HL-60 (cell line): ENCODE measurements around the gene PRMT3.

Source experiments
- DNase-seq, 2 experiments: peaks; one replicate each; pipeline ENCODE4 v3.0.0-alpha.2; 2010 to 2020; ENCODE audit warnings: low read depth in 1 of 2, low spot score in 1 of 2
- H3K27ac ChIP-seq: fragments of 250-450 bp; sonication (Bioruptor Pico); replicated peaks from 2 replicates; pipeline ENCODE4 v1.5.1; 2020; ENCODE audit warnings: mild to moderate bottlenecking, moderate library complexity
- H3K27me3 ChIP-seq: fragments of 250-450 bp; sonication (Bioruptor Pico); 2 replicates; pipeline ENCODE4 v1.5.1; 2021; ENCODE audit warnings: mild to moderate bottlenecking, moderate library complexity; ENCODE audit not compliant: insufficient read depth, poor library complexity, severe bottlenecking
- H3K4me3 ChIP-seq: replicated peaks from 2 replicates; pipeline ENCODE4 v1.5.1; 2011; ENCODE audit warnings: mild to moderate bottlenecking, control low read depth, low read length; ENCODE audit not compliant: insufficient read depth
- CTCF ChIP-seq: IDR thresholded peaks from one replicate; pipeline ENCODE4 v1.5.1; 2011; ENCODE audit warnings: low read length, control low read depth, inconsistent platforms; ENCODE audit not compliant: insufficient read depth
- GABPA ChIP-seq: IDR thresholded peaks from 2 replicates; pipeline ENCODE4 v1.6.1; 2012; ENCODE audit warnings: low read depth
- POLR2AphosphoS5 ChIP-seq: IDR thresholded peaks from 2 replicates; pipeline ENCODE4 v1.6.1; 2012; ENCODE audit warnings: low read depth
- REST ChIP-seq: IDR thresholded peaks from 2 replicates; pipeline ENCODE4 v1.6.1; 2012; ENCODE audit warnings: low read depth; ENCODE audit not compliant: insufficient replicate concordance
- SPI1 ChIP-seq: IDR thresholded peaks from 2 replicates; pipeline ENCODE4 v1.6.1; 2012; ENCODE audit warnings: low read depth, mild to moderate bottlenecking, borderline replicate concordance

PRMT3 gene

GRCh38 chr11:20368438-20368837, 19.1 kb upstream of the PRMT3 start:
- TF ChIP-seq GABPA (no peak), CTCF (no peak), REST (no peak), SPI1 (no peak), POLR2AphosphoS5 (no peak)
- Histone ChIP-seq H3K27me3 (no peaks in the 10 kb centered on the region), H3K27ac (no peak overlapping the region), H3K4me3 (no peak overlapping the region)
- DNase-seq = no peak

GRCh38 chr11:20369826-20370225, 17.7 kb upstream of the PRMT3 start:
- no peak overlapping the region for H3K27ac ChIP-seq
- no peak overlapping the region for H3K4me3 ChIP-seq
- TF ChIP-seq CTCF (no peak), GABPA (no peak), POLR2AphosphoS5 (no peak), REST (no peak), SPI1 (no peak)
- no peak for DNase-seq
- H3K27me3 ChIP-seq = no peaks in the 10 kb centered on the region

- no peak overlapping the region for H3K4me3 ChIP-seq
- no peaks in the 10 kb centered on the region for H3K27me3 ChIP-seq
- DNase-seq = no peak
- no peak for TF ChIP-seq SPI1
- TF ChIP-seq CTCF = no peak
- TF ChIP-seq REST = no peak
- TF ChIP-seq POLR2AphosphoS5 = no peak
- no peak for TF ChIP-seq GABPA
- no peak overlapping the region for H3K27ac ChIP-seq
Observed at GRCh38 chr11:20372081-20372626, 15.4 kb upstream of the PRMT3 start.
